ENCODE measurements around the gene KLF3.

Gene KLF3

GRCh38 chr4:38656111-38656510 is 7.9 kb upstream of the KLF3 start:
- DNase-seq (ENCODE audit: low read depth in 2 of 2), result no peak

GRCh38 chr4:38659346-38659745 is 4.7 kb upstream of the KLF3 start:
- no peak for DNase-seq (ENCODE audit: low read depth in 2 of 2)

DNA sequence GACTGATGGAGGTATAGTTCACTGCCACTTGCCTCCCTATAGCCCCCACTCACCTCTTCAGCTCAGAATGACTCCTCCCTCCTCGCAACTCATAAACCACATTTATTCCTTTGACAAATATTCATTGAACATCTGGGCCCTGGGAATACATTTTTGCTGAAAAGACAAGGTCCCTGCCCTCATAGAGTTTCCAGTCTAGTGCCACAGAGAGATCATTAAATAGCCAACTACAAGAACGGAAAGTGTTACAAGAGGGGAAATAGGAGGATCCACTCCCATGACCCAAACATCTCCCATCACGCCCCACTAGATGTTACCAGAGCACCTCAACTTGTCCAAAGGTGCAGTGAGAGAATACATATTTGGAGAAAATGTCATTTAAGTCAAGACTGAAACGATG is 3.2 kb upstream of the KLF3 start:
- no peak for DNase-seq (ENCODE audit: low read depth in 2 of 2)

DNA sequence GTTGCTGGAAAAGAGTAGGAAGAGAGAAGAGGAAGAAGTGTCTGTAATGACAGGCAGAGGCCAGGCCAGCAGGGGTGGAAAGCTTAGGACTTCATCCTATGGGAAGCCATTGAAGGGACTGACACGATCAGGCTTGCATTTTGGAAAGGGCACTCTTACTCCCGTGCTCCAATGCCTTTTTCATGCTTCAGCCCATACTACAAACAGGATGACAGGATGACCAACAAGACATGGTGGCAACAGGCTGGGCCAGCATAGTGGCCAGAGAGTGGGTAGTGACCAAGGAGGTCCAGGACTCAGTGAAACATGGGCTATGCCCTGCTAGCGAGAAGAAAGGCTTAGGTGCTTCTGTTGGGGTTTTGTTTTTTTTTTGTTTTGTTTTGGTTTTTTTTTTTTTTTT is 2.6 kb upstream of the KLF3 start:
- no peak for DNase-seq (ENCODE audit: low read depth in 2 of 2)

- no peak for DNase-seq (ENCODE audit: low read depth in 2 of 2)
Observed at GRCh38 chr4:38662522-38663089, 1.4 kb upstream of the KLF3 start.

- DNase-seq (ENCODE audit: low read depth in 2 of 2), result peak in 1 of 2 donors; percentile 17
Observed at GRCh38 chr4:38663090-38663800, 754 bp upstream of the KLF3 start.

DNA sequence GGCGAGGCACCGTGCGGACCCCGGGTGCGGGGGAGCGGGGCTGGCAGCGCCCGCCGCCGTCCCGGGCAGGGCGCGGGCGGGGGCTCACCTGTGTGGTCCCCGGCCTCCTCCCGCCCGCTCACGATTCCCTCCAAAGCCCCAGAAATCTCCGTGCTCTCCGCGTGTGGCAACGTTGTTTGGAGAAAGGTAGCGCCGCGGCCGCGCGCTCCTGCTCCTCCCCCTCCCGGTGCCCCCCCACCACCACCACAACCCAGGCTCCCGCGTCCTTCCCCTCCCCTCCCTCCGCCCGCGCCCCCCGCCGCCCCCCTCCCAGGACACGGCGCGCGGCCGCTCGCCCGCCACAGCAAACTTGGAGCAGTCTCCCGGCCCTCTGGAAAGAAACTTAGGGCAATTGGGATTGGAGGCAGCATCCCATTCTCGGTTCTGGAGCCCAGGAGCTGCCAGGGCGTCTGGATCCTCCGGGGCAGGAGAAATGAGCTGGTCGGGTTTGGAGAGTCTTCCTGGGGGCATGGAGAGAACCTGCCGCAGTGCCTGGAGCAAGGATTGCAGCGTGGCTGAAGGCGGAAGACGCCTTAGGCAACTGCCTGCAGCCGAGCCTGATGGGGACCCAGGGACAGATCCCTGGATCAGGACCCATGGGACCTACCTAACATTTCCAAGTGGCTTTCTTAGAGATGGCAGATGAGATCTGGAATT is 855 bp downstream of the KLF3 start:
- DNase-seq (ENCODE audit: low read depth in 2 of 2), result no peak

- DNase-seq (ENCODE audit: low read depth in 2 of 2), result no peak
Observed at GRCh38 chr4:38665551-38666411, 1.8 kb downstream of the KLF3 start.

GRCh38 chr4:38666766-38667084 is 2.7 kb downstream of the KLF3 start:
- DNase-seq (ENCODE audit: low read depth in 2 of 2), result no peak

DNA sequence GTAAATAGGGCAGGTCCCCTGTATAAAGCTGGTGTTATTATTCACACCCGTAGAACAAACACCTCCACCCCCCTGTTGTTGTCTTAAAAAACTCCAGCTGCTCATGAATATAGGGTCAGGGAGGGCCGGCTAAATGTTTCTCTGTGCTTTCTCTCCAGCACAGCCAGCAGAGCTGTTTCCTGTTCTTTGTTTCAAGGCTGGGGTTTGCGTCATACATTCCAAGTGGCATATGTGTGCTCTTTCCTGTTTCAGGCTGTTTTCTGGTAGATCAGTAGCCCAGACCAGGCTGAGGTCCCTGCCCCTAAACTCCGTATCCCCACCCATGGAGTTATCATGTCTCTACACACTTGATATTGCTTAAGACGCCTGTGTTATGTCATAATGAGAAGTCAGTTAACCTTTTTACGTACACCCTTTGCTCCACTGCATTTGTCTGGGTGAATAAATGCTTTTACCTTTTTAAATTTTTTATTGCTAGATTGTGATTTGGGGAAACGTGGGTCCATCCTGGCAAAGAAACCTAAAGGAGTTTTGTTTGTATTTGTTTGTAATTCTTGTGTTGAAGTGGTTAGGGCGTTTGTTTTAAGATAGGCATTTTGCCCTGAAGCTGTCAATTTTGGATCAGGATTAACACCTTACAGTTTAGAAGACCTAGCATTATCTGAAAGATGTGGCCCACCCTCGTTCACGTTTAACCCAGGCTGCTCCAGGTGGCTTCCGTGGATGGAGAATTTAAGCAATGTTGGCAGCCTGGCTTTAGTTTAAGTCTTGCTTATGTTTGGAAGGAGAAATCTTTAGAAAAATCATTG is 3.3 kb downstream of the KLF3 start:
- DNase-seq (ENCODE audit: low read depth in 2 of 2), result peak; percentile 24 to 38

DNA sequence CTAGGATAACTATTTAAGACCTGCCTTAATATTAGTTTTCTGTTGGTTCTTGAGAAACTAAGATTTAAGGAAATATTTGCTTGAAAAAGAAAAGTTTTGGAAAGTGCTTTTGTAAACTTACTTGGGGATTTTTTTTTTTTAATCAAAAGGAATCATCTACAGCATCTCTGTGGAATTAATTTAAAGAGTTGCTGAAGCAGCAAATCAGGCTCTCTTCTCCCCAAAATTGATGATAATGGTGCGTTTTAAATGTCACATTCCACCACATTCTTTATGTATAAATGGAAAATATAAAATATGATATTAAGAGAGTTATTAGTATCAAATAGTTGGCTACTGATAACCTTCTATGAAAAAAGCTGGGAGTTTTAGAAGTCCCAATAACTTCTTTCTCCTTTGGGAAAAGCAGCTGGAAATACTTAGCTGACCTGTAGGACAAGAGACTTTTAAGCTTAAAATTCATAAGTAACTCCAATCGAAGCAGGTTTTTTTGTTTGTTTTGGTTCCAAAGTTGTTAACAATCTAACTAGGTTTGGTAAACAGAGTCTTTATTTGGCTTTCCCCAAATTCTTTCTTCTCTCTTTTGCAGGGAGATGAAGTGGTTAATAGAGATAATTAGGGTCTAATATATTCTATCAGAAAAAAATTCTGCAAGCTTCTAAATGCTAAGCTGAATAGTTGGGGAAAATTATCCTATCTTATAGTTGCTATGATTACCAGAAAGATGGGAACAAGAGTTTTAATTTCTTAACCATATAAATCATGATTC is 4.4 kb downstream of the KLF3 start:
- no peak for DNase-seq (ENCODE audit: low read depth in 2 of 2)

GRCh38 chr4:38669208-38669607 is 5.2 kb downstream of the KLF3 start:
- DNase-seq (ENCODE audit: low read depth in 2 of 2), result no peak

DNA sequence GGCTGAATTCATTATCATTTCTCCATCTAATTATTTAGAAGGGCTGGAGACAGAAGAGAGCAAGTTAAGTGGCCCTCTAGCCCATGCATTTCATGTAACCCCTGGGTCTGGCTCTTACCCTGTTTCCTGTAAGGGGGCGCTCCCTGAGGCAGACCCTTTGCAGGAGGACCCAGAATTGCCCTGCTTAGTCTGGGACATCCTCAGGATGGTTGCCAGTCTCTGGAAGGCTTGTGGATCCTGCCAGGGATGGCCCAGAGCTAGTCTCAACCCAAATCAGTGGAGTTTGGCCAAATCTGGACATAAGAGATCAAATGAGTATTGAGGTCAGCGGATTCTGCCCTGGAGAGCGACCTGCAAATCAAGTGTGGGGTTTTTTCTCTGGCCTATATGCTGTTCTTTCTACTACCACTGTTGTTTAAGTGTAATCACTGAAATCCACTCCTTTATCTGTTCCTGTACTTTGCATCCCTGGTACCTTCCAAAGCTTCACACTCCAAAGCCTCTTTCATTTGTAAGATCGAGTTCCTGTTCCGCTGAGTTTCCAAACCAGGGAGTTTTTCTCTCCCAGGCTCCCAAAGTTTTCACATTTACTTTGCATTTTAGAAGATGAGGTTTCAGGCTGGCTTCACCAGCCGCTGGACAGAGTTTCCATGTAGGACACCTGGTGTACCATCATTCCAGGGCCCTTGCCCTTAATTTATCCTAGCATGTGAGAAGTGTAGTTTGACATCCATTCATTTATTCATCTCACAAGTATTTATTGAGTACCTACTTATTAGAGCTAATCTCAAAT is 6.3 kb downstream of the KLF3 start:
- DNase-seq (ENCODE audit: low read depth in 2 of 2), result no peak

- no peak for DNase-seq (ENCODE audit: low read depth in 2 of 2)
Observed at GRCh38 chr4:38670939-38671591, 7.1 kb downstream of the KLF3 start.

GRCh38 chr4:38671592-38671940 is 7.6 kb downstream of the KLF3 start:
- DNase-seq (ENCODE audit: low read depth in 2 of 2), result no peak

- DNase-seq (ENCODE audit: low read depth in 2 of 2), result no peak
Observed at GRCh38 chr4:38672074-38672396, 8.0 kb downstream of the KLF3 start.

GRCh38 chr4:38672397-38673129 is 8.6 kb downstream of the KLF3 start:
- DNase-seq (ENCODE audit: low read depth in 2 of 2), result no peak

DNA sequence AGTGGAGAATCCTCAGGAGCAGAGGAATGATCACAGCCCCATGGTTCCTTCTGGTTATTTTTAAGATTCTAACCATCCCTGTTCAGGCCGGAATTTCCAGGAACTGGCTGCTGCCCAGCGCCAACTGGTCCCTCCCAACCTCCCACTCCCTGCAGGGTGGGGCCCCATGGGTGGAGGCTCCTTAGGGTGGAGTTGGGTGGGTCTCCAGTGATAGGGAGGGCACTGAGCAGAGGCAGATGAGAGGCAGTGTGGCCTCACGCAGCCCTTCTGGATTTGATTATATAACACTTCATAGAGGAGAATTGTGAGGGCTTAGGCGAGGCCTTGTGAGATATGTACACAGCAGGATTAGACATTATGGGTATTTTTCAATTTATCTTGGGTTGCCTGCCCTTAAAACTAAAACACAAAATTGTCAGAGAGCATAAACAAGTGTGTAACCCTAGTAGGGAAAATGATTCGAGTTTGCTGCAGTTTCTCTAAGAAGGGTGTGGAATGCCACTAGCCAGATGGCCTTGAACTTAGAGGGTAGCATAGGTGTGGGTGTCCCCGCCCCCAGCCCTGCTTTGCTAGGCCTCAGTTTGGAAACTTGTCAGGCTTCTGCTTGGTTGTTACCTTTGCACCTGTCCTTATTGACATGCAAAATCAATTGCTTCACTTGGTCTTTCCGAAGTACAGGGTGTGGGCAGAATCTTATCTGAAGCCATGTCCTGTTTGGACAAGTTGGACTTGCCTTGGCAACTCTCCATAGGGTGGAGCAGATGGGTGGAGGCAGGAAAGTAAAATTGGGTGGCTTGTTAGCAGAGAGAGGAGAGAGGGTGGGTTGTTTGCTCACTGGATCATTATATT is 9.4 kb downstream of the KLF3 start:
- DNase-seq (ENCODE audit: low read depth in 2 of 2), result no peak
